Glomerular endothelial cell (primary cell): ENCODE results near the gene TRUB2. TPM values are rescaled to one million over a fixed set of nuclear protein-coding genes. Genes with fewer than 3 reads are reported as not detected.
"Not testable (repeated sequence)": the region's sequence is repeated elsewhere in the genome, so short reads cannot be mapped to it uniquely, and the experiment has no call there.

Experiments used
- DNase-seq: peaks from one replicate; pipeline ENCODE4 v3.0.0-alpha.2; 2011; ENCODE audit warnings: low read depth, low spot score; ENCODE audit errors: extremely low read depth
- total RNA-seq: library from RNA; depleted of rRNA; stranded (reverse); fragments of >200 nt; gene quantifications from 2 replicates; pipeline ENCODE4 v1.2.3, GENCODE V29; 2015

The TRUB2 gene
- total RNA-seq, 1 donor from 2014 or later, result 13.5 TPM

GRCh38 chr9:128304136-128304970, 17.9 kb downstream of the TRUB2 start:
- no peak for DNase-seq

GRCh38 chr9:128298535-128299482, 23.4 kb downstream of the TRUB2 start:
- DNase-seq, result no peak

GRCh38 chr9:128297221-128297773, 24.9 kb downstream of the TRUB2 start:
- no peak for DNase-seq

- no peak for DNase-seq
Measured at GRCh38 chr9:128296340-128297220, 25.7 kb downstream of the TRUB2 start.

- no peak for DNase-seq
Measured at GRCh38 chr9:128294142-128294541, 28.1 kb downstream of the TRUB2 start.

- DNase-seq, result no peak
Measured at GRCh38 chr9:128293091-128293490, 29.2 kb downstream of the TRUB2 start.

GRCh38 chr9:128292009-128292408, 30.2 kb downstream of the TRUB2 start:
- DNase-seq, result no peak

- DNase-seq, result no peak
Measured at GRCh38 chr9:128288273-128289004, 33.8 kb downstream of the TRUB2 start.

- DNase-seq, result no peak
Measured at GRCh38 chr9:128286440-128286839, 35.8 kb downstream of the TRUB2 start.

- no peak for DNase-seq
Measured at GRCh38 chr9:128285033-128285784, 37.0 kb downstream of the TRUB2 start.

GRCh38 chr9:128282500-128282899, 39.7 kb downstream of the TRUB2 start:
- DNase-seq, result no peak

GRCh38 chr9:128280084-128280622, 42.1 kb downstream of the TRUB2 start:
- no peak for DNase-seq

- not testable (repeated sequence) for DNase-seq
Measured at GRCh38 chr9:128279088-128280073, 42.9 kb downstream of the TRUB2 start.

GRCh38 chr9:128276574-128277270, 45.5 kb downstream of the TRUB2 start:
- no peak for DNase-seq

GRCh38 chr9:128276008-128276573, 46.2 kb downstream of the TRUB2 start, which contains the start of gene SWI5:
TSS of gene SWI5 (plus strand) at chr9:128276276.
- DNase-seq, result peak; percentile 95
